Nephron progenitor cell (in vitro differentiated cells): Measurements from ENCODE around the gene GRB7.

ENCODE experiments used
- DNase-seq: peaks from one replicate; pipeline ENCODE4 v3.0.0; 2021
- H3K27ac Mint-ChIP-seq: 2 replicates; pipeline ENCODE4 v1.8.0; 2021; ENCODE audit warnings: mild to moderate bottlenecking, moderate library complexity, mixed read lengths
- H3K27me3 Mint-ChIP-seq: 2 replicates; pipeline ENCODE4 v1.8.0; 2021; ENCODE audit warnings: mild to moderate bottlenecking, low read depth, mixed read lengths; ENCODE audit not compliant: poor library complexity
- H3K36me3 Mint-ChIP-seq: 2 replicates; pipeline ENCODE4 v1.8.0; 2021; ENCODE audit warnings: low read depth, mixed read lengths
- H3K4me1 Mint-ChIP-seq: 2 replicates; pipeline ENCODE4 v1.8.0; 2021; ENCODE audit warnings: mixed read lengths
- H3K4me3 Mint-ChIP-seq: 2 replicates; pipeline ENCODE4 v1.8.0; 2021; ENCODE audit warnings: mild to moderate bottlenecking, moderate library complexity, mixed read lengths
- H3K9me3 Mint-ChIP-seq: 2 replicates; pipeline ENCODE4 v1.8.0; 2021; ENCODE audit warnings: mild to moderate bottlenecking, moderate library complexity, mixed read lengths
- TF ChIP-seq, protein P1 (sequence below): fragments of 200-600 bp; sonication (generic); IDR thresholded peaks from 2 replicates; pipeline ENCODE4 v1.5.0; 2021; ENCODE audit warnings: antibody characterized with exemption

GRB7 gene

GRCh38 chr17:39740357-39741111 lies 2.8 kb downstream of the GRB7 start:
- H3K36me3 Mint-ChIP-seq: no peaks in the 10 kb centered on the region
- H3K9me3 Mint-ChIP-seq: no peaks in the 10 kb centered on the region
- DNase-seq: no peak
- TF ChIP-seq, protein P1, sequence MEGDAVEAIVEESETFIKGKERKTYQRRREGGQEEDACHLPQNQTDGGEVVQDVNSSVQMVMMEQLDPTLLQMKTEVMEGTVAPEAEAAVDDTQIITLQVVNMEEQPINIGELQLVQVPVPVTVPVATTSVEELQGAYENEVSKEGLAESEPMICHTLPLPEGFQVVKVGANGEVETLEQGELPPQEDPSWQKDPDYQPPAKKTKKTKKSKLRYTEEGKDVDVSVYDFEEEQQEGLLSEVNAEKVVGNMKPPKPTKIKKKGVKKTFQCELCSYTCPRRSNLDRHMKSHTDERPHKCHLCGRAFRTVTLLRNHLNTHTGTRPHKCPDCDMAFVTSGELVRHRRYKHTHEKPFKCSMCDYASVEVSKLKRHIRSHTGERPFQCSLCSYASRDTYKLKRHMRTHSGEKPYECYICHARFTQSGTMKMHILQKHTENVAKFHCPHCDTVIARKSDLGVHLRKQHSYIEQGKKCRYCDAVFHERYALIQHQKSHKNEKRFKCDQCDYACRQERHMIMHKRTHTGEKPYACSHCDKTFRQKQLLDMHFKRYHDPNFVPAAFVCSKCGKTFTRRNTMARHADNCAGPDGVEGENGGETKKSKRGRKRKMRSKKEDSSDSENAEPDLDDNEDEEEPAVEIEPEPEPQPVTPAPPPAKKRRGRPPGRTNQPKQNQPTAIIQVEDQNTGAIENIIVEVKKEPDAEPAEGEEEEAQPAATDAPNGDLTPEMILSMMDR: no peak
- peaks cover 37% of the 10 kb centered on the region for H3K4me1 Mint-ChIP-seq
- no peak overlapping the region for H3K27ac Mint-ChIP-seq
- peak overlapping the region; percentile 78 for H3K4me3 Mint-ChIP-seq
- peaks cover 81% of the 10 kb centered on the region for H3K27me3 Mint-ChIP-seq

- Mint-ChIP-seq H3K27me3 (peaks cover 65% of the 10 kb centered on the region), H3K4me3 (no peak overlapping the region), H3K36me3 (no peaks in the 10 kb centered on the region), H3K4me1 (peaks cover 36% of the 10 kb centered on the region), H3K27ac (peak overlapping the region; percentile 59), H3K9me3 (no peaks in the 10 kb centered on the region)
- no peak for DNase-seq
- TF ChIP-seq, protein P1: no peak
Observed at GRCh38 chr17:39742126-39742855, 4.6 kb downstream of the GRB7 start.

DNA sequence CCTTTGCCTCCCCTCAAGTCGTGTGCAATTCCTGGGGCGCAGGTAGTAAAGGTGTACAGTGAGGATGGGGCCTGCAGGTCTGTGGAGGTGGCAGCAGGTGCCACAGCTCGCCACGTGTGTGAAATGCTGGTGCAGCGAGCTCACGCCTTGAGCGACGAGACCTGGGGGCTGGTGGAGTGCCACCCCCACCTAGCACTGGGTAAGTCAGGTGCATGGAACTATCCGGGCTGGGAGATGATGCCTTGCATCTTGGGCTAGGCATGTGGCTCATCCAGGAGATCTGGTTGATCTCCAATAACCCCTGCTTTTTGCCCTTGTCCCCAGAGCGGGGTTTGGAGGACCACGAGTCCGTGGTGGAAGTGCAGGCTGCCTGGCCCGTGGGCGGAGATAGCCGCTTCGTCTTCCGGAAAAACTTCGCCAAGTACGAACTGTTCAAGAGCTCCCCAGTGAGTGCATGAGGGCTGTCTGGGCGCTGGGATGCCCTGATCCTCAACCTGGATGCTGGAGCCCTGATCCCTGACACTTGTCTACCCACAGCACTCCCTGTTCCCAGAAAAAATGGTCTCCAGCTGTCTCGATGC lies 5.2 kb downstream of the GRB7 start:
- Mint-ChIP-seq H3K36me3 (no peaks in the 10 kb centered on the region), H3K4me3 (no peak overlapping the region), H3K27ac (peak overlapping the region; percentile 59), H3K9me3 (no peaks in the 10 kb centered on the region), H3K27me3 (peaks cover 60% of the 10 kb centered on the region), H3K4me1 (peaks cover 36% of the 10 kb centered on the region)
- DNase-seq: no peak
- TF ChIP-seq, protein P1: no peak

DNA sequence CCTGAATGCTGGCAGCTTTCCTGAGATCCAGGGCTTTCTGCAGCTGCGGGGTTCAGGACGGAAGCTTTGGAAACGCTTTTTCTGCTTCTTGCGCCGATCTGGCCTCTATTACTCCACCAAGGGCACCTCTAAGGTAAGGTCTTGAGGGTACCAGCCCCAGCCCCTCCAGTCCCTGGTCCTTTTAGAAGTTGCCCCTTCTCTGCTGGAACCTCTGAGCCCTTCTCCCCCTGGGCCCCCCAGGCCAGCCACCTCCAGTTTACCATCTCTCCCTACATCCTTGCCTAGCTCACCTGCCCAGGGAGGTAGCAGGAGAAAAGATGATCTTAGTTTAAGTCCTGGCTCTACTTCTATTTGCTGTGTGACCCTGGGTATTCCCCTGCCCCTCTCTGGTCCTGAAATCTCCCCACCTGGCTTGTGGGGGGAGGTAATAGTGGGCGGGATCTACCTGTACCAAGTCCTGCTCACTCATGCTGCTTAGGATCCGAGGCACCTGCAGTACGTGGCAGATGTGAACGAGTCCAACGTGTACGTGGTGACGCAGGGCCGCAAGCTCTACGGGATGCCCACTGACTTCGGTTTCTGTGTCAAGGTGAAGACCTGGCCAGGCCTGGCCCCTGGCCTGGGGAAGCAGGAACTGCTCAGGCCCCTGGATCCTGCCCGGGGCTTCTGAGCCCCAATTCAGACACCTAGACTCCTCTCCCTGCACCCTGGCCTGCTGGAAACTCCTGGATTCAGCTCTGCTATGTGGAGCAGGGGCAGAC lies 6.5 kb downstream of the GRB7 start:
- Mint-ChIP-seq H3K4me1 (peaks cover 27% of the 10 kb centered on the region), H3K4me3 (no peak overlapping the region), H3K9me3 (no peaks in the 10 kb centered on the region), H3K27me3 (peaks cover 52% of the 10 kb centered on the region), H3K36me3 (no peaks in the 10 kb centered on the region), H3K27ac (no peak overlapping the region)
- no peak for DNase-seq
- TF ChIP-seq, protein P1: no peak

GRCh38 chr17:39744836-39745215 lies 7.1 kb downstream of the GRB7 start:
- Mint-ChIP-seq H3K27me3 (peaks cover 48% of the 10 kb centered on the region), H3K9me3 (no peaks in the 10 kb centered on the region), H3K36me3 (no peaks in the 10 kb centered on the region), H3K27ac (no peak overlapping the region), H3K4me3 (no peak overlapping the region), H3K4me1 (peaks cover 21% of the 10 kb centered on the region)
- TF ChIP-seq, protein P1: no peak
- no peak for DNase-seq
